Measurements from ENCODE around the gene FRAT2.

Gene FRAT2, protein sequence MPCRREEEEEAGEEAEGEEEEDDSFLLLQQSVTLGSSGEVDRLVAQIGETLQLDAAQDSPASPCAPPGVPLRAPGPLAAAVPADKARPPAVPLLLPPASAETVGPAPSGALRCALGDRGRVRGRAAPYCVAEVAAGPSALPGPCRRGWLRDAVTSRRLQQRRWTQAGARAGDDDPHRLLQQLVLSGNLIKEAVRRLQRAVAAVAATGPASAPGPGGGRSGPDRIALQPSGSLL

DNA sequence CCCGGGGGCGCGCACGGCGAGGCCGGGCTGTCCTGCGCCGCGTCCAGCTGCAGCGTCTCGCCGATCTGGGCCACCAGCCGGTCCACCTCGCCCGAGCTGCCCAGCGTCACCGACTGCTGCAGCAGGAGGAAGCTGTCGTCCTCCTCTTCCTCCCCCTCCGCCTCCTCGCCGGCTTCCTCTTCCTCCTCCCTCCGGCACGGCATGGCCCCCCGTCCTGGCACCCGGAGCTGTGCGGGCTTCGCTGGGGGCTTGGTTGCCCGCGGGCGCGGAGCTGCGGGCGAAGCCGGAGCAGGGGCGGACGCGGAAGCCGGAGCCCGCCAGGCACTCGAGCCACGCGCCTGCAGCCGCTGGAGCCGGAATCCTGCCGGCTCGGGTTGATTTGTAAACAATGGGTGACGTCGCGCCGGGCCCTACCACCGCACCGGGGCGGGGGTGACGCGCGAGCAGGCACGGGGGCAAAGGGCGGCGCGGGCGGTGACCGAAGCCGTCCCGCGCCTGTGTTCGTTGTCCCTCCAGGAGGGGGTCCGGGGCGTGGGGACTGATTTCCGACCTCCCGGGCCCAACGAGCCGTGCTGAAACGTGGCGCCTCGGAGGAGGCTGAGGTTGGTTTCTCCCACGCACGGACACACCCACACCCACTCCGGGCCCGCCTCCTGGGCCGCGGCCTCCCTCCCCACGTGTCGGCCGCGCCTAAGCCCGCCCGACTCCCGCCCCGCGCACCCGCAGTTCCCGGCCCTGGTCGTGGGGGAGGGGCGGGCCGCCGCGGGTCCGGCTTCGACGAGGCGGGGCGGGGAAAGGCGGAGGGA lies at the start of gene FRAT2:
Gene FRAT2, minus strand, starts transcription at position 360 of the 806 bp plus-strand sequence. Its CDS starts 157 bp downstream, at position 203.
- DNase-seq: peak; percentile 84

DNA sequence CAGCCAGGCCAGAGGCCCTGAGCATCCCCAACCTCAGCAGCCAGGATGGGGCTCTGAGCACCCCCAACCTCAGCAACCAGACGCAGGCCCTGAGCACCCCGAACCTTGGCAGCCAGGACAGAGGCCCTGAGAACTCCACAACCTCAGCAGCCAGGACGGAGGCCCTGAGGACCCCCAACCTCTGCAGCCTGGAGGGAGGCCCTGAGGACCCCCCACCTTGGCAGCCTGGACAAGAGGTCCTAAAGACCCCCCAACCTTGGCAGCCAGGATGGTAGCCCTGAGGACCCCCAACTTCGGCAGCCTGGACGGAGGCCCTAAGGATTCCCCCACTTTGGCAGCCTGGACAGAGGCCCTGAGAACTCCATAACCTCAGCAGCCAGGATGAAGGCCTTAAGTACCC lies 49.6 kb upstream of the FRAT2 start:
- no peak for DNase-seq

DNA sequence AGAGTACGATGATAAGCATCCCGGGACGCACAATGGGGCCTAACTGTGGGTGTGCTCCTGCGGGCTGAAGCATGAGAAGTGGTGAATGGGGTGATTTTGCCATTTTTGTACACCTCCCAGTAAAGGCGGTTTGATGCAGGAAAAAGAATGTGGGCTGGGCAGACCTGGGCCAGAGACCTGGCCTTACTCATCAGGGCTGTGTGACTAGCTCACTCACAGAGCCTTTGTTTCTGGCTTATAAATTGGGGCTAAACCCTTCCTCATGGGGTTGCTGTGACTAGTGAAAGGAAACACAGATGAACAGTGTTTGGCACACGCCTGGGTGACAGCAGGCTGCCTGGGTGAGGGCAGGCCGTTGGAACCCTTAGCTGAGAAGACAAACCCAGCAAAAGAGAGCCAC lies 48.6 kb upstream of the FRAT2 start:
- DNase-seq: no peak

DNA sequence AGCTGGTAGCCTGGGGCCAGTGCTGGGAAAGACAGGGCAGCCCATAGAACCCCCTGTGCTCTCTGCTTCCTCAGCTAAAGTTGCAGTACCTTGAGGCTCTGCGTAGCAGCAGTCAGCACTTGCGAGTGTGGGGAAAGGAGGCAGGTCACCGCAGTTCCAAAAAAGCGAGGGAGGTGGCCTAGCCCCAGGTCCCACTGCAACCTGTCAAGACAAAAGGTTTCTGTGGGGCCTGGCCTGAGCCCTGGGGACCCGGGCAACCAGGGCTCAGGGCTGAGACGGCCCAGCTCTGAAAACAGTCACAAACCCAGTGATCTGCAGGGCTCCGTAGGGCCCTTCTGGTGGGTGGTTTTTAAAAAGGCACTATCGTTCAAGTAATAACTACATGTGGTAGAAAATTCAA lies 47.1 kb upstream of the FRAT2 start:
- no peak for DNase-seq

DNA sequence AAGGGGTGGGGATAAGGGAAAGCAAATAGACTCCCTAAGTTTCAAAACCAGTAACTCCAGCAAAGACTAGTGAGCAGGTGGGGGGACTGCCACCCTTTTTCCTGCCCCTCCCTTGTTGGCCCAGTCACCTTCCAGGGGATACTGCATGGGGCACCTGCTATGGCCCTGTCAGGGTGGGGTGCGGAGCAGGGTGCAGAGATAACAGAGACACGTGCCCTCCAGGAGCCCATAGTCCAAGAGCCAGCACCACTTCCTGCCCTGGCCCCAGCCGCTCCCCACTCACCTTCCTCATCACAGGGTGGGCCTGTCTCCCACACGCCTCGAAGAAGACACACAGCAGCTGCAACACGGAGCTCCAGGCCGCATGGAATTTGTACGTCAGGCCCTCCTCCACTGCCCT lies 46.0 kb upstream of the FRAT2 start:
- no peak for DNase-seq

DNA sequence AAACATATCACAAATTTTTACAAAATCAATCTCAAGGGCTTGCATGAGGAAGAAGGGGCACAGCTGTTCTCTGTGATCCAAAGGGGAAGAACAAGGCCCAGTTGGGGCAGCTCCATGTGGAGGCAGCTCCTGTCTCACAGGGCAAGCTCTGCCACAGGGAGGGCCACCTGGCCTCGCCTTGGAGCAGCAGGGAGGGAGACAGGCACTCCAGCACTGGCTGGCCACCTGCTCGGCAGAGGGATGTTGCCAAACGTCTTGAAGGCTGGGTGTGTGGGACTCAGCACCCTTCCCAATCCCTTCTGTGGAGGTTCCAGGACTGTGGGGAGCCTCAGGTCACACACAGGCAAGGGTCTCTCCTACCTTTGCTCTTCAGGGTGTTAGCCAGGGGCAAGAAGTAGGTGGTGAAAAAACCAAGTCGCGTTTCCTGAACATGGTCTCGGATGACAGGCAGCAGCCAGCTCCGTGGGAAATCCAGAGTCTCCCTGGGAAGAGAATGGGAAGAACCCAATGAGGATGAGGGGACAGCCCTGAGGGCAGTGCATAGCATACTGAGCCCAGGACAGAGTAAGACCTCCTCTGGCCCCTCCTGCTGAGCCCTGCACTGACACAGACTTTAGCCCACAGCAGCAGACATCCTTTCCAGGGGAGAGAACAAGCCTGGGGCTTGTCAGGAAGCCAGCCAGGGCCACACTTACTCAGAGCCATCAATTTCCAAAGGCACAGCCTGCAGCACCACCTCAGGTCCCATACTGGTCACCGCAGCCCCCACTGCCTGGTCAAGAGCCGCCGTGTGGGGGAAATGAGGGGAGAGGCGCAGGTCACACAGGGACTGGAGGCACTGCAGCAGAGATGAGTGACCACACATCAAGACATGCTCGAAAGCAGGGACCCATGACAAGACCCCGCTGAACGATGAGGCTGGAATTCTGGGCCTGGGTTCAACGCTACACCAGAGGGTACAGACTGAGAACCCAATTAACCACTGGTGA lies 44.7 kb upstream of the FRAT2 start:
- DNase-seq: no peak

DNA sequence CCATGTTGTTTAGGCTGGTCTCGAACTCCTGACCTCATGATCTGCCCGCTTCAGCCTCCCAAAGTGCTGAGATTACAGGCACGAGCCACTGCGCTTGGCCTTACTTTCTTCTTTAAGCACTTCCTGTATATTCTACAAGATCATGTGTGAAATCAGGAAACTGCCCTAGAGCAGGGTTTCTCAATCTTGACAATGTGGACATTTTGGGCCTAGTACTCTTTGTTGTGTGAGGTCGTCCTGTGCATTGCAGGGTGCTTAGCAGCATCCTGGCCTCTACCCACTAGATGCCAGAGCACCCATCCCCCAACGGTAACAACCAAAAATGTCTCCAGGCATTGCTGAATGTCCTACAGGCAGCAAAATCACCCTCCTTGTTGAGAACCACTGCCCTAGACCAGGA lies 41.9 kb upstream of the FRAT2 start:
- DNase-seq: no peak

DNA sequence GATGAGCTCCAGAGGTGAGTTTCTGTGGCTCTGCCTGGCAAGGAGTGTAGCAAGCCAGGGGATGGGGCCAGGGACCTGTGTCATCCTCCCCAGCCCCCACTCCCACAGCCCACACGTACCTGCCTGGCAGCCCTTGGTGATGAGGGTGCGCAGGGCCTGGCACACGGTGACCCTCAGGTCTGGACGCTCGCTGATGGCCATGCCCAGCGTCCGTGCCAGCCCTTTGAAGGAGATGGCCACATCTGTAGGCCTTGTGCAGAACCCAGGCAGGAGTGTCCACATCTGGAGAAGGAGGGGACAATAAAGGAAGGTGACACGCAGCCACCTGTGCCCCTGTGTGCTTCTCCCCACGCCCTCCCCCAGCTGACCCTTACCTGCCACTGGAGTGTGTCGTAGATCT lies 38.9 kb upstream of the FRAT2 start:
- no peak for DNase-seq

DNA sequence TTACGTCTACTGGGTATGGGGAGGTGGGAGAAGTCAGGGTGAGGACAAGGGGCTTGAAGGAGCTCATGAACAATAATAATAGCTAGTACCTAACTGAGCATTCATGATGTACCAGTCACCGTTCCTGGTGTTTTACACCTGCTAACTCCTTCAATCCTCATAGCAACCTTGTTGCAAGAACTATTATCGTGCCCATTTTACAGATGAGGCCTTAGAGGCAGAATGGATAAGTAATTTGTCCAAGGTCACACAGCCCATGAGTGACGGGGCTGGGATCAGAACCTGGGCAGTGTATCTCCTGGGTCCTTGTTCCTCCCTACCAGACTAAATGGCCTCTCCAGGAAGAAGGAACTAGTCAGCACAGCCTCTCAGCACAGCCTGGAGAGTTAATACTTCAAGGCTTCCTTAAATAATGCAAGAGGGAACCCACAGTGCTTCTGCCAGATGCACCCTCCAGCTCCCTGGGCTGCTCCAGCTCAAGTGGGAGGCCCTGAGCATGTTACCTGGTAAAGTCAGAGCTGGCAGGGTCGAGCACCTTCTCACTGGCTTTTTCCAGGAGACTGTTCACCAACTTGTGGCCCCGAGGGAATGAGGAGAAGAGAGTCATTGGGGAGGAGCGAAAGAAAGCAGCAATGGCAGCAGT lies 37.8 kb upstream of the FRAT2 start:
- DNase-seq: no peak

DNA sequence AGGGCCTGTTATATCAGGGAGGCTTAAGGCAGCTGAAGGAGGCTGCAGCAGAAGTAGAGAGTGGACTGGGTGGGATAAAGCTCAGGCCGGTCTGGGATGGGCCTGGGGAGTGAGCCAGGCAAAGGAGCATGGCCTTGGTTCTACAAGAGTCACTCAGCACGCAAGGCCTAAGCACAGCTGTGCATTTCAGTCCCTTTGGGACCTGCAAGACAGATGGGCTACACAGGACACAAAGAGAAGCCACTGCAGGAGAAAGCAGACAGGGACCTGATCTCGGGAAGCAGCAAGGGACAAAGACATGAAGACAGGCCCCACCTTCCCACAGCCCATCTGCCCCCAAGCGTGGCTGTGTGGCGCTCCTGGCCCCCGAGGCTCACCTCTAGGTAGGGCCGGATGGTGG lies 37.2 kb upstream of the FRAT2 start:
- DNase-seq: no peak

DNA sequence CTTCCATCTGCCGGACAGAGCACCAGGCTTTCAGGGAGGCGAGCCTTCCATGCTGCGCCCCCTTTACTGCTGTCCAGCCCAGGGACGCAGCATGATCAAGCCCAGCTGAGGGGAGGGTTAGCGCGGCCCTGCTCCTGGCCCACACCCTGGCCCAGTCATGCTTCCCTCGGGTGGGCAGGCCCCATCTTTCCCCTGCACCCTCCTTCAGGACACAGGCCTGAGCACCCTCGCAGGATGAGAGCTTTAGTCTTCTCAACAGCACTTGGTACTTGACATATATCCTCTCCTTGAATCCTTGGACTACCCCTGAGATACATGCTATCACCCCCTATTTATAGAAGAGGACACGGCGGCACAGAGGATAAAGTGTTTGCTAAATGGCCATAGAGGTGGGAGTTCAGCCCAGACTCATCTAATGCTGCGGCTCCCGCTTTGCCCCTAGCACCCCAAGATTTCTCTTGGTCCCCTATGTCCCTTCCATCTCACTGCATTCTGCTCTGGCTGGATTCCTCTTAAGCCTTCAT lies 32.7 kb upstream of the FRAT2 start:
- DNase-seq: no peak

DNA sequence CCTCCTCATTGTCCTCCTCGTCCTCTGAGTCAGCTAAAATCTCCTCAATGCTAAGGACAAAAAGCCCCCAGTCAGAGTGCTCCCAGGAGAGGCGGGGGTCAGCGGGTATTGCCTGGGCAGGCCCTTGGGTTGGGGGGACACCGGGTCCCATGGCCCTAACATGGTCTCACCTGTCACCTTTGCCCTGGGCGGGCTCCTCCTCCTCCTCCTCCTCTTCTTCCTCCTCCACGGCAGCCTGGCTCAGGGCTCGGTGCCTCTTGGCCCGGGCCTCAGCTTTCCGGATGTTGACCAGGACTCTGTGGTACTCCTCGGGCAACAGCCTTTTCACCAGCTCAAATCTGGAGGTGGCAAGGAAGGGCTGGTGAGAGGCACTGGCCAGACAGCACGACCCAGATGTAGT lies 32.0 kb upstream of the FRAT2 start:
- no peak for DNase-seq

DNA sequence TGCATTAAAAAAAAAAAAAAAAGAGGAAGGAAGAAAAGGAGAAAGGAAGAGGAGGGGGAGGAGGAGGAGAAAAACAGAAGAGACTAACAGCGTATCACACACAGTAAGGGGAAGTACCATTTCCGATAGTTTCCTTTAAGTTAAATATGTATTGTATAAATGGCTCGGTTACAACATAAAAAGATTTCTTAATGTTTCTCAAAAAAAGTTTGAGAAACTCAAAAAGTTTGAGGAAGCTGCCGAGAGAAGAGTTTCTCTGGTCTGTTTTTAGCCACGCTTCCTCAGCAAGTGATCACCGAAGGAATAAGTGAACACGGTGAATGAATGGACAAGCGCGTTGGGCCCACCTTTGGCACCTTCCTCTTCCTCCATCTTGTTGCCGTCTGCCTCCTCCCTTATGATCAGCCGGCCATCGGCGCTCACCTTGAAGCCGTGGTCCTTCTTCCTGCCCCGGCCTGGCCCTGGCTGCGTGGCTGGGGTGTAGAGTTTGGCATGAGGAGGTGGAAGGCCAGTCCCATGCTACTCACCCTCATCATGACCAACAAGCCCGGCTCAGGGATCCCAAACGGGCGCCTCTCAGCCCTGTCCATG lies 31.3 kb upstream of the FRAT2 start:
- DNase-seq: no peak

DNA sequence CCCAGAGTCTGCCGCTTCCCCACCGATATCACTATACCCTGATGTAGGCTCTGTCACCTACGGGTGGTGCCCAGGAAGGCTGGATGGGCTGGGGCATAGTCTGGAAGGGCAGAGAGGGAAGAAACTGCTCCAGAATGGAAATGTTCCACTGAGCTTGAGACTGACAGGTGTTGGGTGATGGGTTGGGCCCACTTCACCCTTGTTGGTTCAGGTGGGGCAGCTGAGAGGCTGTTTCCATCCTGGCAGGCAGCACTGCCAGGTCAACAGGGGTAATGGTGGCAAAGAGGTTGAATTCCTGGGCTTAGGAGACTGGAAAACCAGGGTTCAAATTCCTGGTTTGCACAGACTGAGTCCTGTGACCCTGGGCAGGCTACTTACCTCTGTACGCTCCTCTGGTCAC lies 28.5 kb upstream of the FRAT2 start:
- DNase-seq: no peak

DNA sequence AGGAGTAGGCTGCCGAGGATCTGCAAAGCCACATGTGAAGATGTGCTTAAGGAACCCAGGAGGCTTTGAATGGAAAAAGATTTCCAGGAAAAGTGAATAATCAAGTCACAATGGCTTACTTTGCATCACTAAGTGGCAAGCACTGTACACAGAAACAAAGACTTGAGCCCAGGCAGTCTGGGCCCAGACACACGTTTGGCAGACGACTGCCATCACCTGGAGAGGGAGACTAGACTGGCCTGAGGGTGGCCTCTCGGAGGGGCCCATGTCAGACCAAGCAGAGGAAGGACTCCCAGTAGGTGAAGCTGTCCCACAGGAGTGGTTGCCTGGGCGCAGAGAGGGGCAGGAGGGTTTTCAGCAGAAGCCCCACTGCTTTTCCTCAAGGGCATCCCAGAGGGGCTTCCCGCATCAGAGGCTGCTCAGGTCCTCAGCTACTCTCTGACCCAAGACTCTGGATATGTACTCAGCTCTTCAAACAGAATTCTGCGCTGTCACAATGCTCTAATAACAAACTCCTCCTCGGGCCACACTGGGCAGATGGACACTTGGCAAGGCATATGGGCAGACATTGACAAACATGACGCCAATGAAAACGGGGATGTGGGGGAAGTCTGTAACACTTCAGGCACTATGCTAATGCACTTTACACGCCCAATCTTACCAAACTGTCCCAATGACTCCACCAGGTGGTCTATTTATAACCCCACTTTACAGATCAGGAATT lies 27.9 kb upstream of the FRAT2 start:
- no peak for DNase-seq

DNA sequence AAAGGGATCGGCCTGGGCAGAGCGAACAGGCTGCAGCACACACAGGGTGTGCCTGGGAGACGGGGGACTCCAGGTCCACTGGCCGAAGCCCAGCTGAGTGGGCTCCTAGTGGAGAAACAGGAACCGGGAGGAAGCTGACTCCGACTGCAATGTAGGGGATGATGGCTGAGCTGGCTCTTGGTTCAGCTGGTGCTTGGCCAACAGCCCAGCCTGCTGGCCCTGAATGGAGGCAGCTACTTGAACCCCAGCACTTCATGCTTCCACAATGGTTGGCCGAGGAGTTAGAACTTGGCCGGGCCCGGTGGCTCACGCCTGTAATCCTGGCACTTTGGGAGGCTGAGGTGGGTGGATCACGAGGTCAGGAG lies 27.0 kb upstream of the FRAT2 start:
- DNase-seq: no peak

DNA sequence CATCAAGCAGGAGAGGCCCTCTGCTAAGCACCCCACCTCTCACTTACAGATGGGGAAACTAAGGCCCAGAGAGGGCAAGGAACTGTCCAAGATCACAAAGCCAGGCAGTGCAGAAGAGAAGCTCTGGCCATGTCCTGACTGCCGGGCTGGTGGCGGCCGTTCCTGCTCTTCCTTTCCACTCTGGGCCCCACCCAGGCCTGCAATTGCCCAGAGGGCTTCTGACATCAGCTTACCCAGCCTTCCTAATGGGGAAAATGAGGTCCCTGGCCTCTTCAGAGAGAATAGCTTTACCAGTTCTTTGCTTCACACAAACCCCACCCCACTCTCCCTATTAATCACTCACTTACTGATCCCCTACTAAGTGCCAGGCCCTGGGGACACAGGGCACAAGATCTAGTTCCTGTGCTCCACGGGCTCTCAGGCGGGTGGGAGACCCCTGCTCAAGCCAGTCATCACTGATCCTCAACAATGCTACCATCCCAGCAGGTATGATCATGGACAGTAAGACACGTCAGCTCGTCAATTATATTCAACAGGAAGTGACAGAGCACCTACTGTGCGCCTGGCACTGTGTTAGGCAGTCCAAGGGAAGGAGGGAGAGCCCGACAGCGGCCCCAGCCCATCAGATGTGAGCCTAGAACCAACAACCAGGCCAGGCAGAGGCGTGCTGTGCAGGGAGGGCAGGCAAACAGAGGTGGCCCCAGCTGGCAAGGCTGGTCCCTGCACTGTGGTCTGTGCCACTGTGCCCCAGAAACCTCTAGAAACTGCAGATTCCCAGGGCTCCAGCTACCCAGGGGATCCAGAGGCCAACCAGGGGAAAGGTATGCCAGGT lies 26.4 kb upstream of the FRAT2 start:
- DNase-seq: no peak

DNA sequence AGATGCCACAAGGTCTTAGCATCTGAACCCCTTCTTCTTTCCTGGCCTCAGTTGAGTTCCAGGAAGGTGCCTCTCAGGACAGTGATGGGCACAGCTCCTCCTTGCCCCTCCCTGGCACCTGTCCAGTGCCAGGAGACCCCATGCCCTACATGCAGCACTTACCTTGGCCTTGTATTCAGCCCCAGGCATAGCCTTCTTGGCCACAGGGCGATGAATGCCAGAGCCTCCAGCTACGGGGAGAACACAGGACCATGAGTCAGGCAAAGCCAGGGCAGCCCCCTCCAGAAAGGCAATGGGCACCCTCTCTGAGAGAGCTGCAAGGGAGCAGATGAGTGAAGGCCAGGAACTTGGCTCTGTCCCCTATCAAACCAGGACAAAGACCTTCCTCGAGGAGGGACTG lies 24.3 kb upstream of the FRAT2 start:
- DNase-seq: no peak

DNA sequence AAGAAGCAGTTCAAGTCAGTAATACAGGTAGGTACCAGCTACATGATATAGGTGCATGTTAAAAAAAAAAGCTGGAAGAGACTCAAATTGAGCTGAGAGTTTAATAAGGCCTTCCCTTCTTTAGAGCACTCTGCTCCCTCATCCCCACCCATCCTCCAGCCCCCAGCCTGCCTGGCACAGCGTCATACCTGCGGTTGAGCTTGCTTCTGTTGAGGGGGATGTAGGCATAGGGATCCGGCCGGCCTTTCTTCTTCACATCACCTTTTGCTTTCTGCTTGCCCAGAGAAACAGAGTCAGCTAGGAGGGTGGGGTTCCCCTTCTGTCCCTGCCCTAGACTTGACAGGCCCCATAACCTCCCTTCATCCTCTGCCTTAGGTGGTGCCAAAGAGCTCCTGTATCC lies 23.8 kb upstream of the FRAT2 start:
- DNase-seq: no peak

DNA sequence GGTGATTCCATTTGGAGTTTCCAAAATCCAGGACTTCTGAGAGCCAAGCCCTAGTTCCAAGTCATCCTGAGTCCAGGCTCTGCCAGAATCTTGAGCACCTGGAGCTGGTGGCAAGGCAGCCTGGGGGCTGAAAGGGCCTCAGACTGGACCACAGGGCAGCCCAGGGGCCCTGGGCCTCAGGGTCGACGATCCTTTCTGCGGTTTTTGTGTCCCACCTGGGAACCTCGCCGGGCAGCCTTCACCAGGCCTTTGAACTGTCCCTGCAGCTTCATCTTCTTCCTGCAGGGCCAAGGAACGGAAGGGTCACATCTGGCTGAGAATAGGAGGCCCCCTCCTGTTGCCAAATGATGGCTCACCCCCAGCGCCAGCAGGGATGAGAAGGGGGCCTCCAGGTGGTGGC lies 22.4 kb upstream of the FRAT2 start:
- DNase-seq: no peak

Measured in activated gamma-delta T cell treated with Interleukin-2 at 50 U/mL for 16 hours (primary cell).